Fibroblast of peridontal ligament (primary cell): ENCODE results near the gene KCNK2.

Experiments
- DNase-seq: peaks from one replicate; pipeline ENCODE4 v3.0.0-alpha.2; 2010; ENCODE audit errors: extremely low read depth

KCNK2 gene

GRCh38 chr1:215094381-215094780 lies 11.8 kb downstream of the KCNK2 start:
- DNase-seq, result no peak

- DNase-seq, result no peak
Measured at GRCh38 chr1:215095524-215095923, 13.0 kb downstream of the KCNK2 start.

GRCh38 chr1:215101511-215101910 lies 19.0 kb downstream of the KCNK2 start:
- DNase-seq, result no peak

GRCh38 chr1:215104283-215104682 lies 21.7 kb downstream of the KCNK2 start:
- DNase-seq, result peak; percentile 40

- DNase-seq, result no peak
Measured at GRCh38 chr1:215106067-215106466, 23.5 kb downstream of the KCNK2 start.

- no peak for DNase-seq
Measured at GRCh38 chr1:215109171-215109570, 26.6 kb downstream of the KCNK2 start.

GRCh38 chr1:215111916-215112315 lies 29.4 kb downstream of the KCNK2 start:
- no peak for DNase-seq

GRCh38 chr1:215113776-215114153 lies 31.2 kb downstream of the KCNK2 start:
- no peak for DNase-seq

- peak; percentile 76 for DNase-seq
Measured at GRCh38 chr1:215114154-215114933, 31.8 kb downstream of the KCNK2 start.

- DNase-seq, result no peak
Measured at GRCh38 chr1:215115760-215116159, 33.2 kb downstream of the KCNK2 start.

- DNase-seq, result peak; percentile 23
Measured at GRCh38 chr1:215118081-215118480, 35.5 kb downstream of the KCNK2 start.

GRCh38 chr1:215119056-215119455 lies 36.5 kb downstream of the KCNK2 start:
- no peak for DNase-seq

GRCh38 chr1:215119719-215120365 lies 37.3 kb downstream of the KCNK2 start:
- DNase-seq, result peak; percentile 41

- DNase-seq, result peak; percentile 26
Measured at GRCh38 chr1:215128504-215128903, 46.0 kb downstream of the KCNK2 start.

- DNase-seq, result no peak
Measured at GRCh38 chr1:215131291-215131690, 48.8 kb downstream of the KCNK2 start.

GRCh38 chr1:215132156-215132555 lies 49.6 kb downstream of the KCNK2 start:
- peak; percentile 52 for DNase-seq

GRCh38 chr1:215133532-215133931 lies 51.0 kb downstream of the KCNK2 start:
- DNase-seq, result no peak

- no peak for DNase-seq
Measured at GRCh38 chr1:215137985-215138384, 55.4 kb downstream of the KCNK2 start.

- no peak for DNase-seq
Measured at GRCh38 chr1:215140135-215140534, 57.6 kb downstream of the KCNK2 start.

- no peak for DNase-seq
Measured at GRCh38 chr1:215141460-215141859, 58.9 kb downstream of the KCNK2 start.

GRCh38 chr1:215143497-215143896 lies 61.0 kb downstream of the KCNK2 start:
- no peak for DNase-seq

GRCh38 chr1:215146240-215146975 lies 63.9 kb downstream of the KCNK2 start:
- DNase-seq, result peak; percentile 69

GRCh38 chr1:215147024-215147423 lies 64.5 kb downstream of the KCNK2 start:
- DNase-seq, result no peak
